KOPT-K1 (cell line): Measurements from ENCODE around the gene FBP1.
"Not testable (repeated sequence)": the region's sequence is repeated elsewhere in the genome, so short reads cannot be mapped to it uniquely, and the experiment has no call there.

Experiments used
- H3K27ac ChIP-seq: fragments of 200-600 bp; sonication (generic); 2 replicates; pipeline ENCODE4 v1.5.1; 2016; ENCODE audit warnings: antibody characterized with exemption, mild to moderate bottlenecking, low read depth, low read length; ENCODE audit not compliant: poor library complexity, severe bottlenecking
- H3K36me3 ChIP-seq: fragments of 200-600 bp; sonication (generic); 2 replicates; pipeline ENCODE4 v1.5.1; 2017; ENCODE audit warnings: antibody characterized with exemption, mild to moderate bottlenecking, low read length, moderate library complexity; ENCODE audit not compliant: insufficient read depth
- H3K9me3 ChIP-seq: fragments of 200-600 bp; sonication (generic); 2 replicates; pipeline ENCODE4 v1.5.1; 2017; ENCODE audit warnings: antibody characterized with exemption, low read length, mild to moderate bottlenecking; ENCODE audit not compliant: insufficient read depth, poor library complexity, severe bottlenecking

The FBP1 gene

DNA sequence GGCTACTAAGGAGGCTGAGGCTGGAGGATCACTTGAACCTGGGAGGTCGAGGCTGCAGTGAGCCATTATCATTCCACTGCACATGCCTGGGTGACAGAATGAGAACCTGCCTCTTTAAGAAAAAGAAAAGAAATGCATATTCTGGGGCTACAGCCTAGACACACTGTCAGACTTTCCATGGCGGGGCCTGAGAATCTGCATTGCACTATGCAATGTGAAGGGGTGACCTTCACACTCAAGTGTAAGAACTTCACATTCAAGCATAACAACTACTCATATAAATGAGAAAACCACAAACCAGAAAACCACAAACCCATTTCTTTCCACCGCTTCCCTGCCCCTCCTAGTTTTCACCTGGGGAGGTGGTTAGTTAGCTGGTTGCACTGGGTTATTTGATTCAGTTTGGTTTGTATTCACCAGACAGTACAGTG, 27.7 kb downstream of the FBP1 start:
- Histone ChIP-seq H3K9me3 (no peaks in the 10 kb centered on the region), H3K27ac (no peak overlapping the region), H3K36me3 (no peaks in the 10 kb centered on the region)

DNA sequence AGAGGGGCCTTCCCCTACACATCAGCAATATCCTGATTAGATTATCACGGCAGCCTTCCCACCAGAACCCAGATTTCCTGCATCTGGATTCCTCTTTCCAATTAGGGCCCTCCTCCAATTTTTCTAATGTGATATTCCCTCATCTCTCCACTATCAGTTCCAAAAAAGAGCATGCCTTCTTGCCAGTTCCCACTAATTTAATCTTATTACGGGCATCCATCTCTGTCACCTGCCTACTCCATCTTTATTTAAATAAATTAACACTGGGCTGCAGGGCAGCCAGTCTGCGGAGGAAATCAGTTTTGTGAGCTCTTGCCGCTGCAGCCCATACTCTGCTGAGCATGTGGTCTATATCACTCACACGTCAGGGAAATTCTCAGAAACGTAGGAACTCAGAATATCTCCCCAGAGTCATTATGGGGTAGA, 29.1 kb downstream of the FBP1 start:
- no peak overlapping the region for H3K27ac ChIP-seq
- no peaks in the 10 kb centered on the region for H3K36me3 ChIP-seq
- H3K9me3 ChIP-seq = no peaks in the 10 kb centered on the region

DNA sequence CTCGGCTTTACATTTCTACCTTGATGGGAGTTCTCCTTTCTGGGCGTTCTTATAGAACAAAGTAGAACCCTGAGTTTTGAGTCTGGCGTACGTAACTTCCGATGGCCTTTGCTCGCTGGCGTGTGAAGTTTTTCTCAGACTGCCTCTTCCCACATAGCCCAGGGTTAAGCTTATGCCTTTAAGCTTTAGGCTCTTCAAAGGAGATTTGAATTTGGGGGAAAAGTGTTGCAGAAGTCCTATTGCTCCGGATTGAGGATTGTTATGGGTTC, 32.0 kb downstream of the FBP1 start:
- no peaks in the 10 kb centered on the region for H3K9me3 ChIP-seq
- H3K36me3 ChIP-seq = no peaks in the 10 kb centered on the region
- H3K27ac ChIP-seq = no peak overlapping the region

DNA sequence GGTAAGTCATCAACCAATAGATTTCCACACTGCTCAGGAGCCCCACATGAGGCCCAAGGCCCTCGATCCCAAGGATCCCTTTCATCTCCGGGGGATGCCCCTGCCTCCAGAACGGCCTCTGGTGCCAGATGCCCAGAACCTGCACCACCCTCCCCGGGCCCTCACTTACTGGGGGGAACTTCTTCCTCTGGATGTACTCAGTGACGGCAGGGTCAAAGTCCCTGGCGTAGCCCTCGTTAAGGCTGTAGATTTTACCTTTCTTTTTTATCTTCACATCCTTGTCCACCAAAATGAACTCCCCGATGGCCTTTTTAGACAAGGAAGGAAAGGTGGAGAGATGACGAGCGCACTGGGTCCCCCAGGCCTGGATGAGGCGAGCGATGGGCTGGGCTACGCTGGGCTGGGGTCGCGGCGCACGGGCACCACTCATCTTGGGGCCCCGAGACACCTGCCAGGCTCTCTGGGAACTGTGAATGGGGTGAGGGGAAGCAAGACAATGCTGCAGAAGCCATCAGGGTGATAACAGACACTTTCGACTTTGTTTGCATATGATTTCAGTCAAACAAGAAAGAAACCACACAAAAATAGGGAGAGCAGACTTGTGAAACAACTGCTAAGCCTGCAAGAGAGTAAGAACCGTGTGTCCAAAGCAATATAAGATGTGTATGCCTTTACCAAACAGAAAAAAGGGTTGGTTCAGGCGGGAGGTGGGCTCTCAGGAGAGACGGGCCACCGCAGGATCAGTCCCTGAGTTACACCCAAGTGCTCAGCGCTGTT, 32.5 kb downstream of the FBP1 start:
- no peaks in the 10 kb centered on the region for H3K36me3 ChIP-seq
- H3K9me3 ChIP-seq = no peaks in the 10 kb centered on the region
- no peak overlapping the region for H3K27ac ChIP-seq

DNA sequence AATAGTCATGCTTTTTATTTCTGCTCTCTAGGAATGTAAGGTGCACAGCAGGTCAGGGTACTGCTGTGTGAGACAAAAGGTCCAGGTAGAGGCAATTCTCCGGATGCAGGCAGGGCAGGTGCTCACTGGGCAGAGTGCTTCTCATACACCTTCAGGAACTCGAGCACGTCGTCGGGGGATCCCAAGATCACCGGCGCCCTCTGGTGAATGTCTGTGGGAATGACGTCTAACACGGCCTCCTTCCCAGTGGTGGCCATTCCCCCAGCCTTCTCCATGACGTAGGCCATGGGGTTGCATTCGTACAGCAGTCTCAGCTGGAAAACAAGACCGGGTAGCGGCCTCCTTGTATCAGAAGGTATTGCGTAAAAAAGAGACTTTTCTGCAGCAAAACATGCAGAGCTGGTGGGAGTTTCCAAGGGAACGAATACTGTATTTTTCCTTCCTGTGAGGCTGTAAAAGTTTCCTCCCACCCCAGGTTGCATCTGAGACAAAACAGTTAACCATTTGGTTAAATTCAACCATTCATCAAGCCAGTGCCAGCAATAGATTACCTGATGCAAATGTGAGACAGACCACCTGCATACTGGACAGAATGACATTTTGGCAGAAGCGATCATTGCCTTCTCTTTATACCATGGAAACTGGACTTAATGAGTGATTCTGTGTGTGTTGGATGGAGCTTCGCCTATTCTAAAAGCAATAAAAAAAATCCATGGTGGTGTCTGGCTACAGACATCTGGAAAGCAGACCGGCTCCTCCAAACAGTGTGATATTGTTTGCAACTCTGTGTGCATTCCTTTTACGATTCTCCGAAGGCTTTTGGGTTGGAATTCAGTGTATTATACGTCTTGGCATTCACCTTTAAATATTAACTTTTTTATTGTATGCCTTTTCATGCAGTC, 35.8 kb downstream of the FBP1 start:
- Histone ChIP-seq H3K9me3 (no peaks in the 10 kb centered on the region), H3K27ac (no peak overlapping the region), H3K36me3 (no peaks in the 10 kb centered on the region)

DNA sequence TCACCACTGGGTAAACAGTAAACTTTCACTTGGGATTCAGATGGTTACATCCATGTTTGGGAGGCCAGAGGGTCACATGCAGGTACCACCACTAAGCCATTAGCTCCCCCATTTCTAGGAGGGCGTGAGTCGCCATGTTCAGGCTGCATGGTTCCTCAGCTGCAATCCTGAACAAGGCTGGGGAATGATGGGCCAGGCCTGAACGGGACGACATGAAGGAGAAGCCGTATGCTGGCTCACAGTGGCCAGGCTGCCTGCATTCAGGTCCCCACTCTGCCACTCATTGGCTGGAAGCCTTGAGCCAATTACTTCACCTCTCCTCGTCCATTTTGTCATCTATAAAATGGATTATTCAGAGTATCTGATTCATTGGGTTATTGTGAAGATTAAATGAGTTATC, 36.7 kb downstream of the FBP1 start:
- H3K36me3 ChIP-seq = no peaks in the 10 kb centered on the region
- H3K9me3 ChIP-seq = no peaks in the 10 kb centered on the region
- H3K27ac ChIP-seq = no peak overlapping the region

DNA sequence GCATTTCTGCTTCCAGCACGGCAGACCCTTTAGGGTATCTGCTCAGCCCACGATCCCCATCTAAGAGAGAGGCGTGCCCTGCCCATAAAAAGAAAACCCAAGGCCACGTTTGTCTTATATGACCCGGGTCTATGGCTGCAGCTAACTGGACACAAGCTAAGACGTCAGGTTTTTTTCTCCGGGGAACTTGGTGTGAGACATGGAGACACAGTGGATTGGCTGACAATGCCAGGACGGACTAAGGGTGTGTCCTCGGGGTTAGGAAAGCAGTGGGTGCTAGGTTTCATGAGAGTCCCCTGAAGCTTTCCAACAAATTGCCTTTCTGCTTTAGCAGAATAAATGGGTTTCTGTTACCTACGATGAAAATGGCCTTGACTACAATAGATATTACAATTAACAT, 38.6 kb downstream of the FBP1 start:
- Histone ChIP-seq H3K36me3 (no peaks in the 10 kb centered on the region), H3K9me3 (no peaks in the 10 kb centered on the region), H3K27ac (no peak overlapping the region)

DNA sequence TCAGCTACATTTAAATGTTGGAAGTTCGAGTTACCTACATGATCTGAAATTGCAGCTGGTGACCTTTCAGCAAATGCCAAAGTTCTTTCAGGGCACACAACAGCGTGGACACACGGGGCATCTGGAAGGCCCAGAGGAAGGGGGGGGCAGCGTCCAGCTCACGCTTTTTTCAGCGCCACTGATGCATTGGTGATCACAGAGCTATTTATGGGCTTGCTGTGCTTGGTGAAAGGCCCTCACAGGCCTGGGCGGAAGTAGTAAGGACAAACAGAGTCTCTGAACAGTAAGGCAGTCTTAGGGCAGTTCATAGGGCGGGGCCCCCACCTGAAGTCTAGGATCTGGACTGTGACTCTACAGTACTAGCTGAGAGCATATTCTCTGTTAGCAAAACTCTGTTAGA, 39.1 kb downstream of the FBP1 start:
- no peaks in the 10 kb centered on the region for H3K9me3 ChIP-seq
- H3K36me3 ChIP-seq = no peaks in the 10 kb centered on the region
- no peak overlapping the region for H3K27ac ChIP-seq

DNA sequence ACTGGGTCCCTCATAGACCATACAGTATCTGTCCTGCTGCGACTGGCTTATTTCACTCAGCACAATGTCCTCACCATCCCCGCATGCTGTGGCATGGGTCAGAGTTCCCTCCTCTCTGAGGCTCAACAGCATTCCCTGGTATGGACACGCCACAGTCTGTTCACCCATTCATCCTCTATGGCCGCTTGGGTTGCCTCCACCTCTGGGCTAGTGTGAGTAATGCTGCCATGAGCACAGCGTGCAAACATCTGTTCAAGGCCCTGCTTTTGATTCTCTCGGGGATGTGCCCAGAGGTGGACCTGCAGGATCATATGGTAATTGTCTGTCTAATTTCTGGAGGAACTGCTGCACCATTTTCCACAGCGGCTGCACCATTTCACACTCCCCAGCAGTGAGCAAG, 40.2 kb downstream of the FBP1 start:
- Histone ChIP-seq H3K27ac (no peak overlapping the region), H3K36me3 (no peaks in the 10 kb centered on the region), H3K9me3 (no peaks in the 10 kb centered on the region)

DNA sequence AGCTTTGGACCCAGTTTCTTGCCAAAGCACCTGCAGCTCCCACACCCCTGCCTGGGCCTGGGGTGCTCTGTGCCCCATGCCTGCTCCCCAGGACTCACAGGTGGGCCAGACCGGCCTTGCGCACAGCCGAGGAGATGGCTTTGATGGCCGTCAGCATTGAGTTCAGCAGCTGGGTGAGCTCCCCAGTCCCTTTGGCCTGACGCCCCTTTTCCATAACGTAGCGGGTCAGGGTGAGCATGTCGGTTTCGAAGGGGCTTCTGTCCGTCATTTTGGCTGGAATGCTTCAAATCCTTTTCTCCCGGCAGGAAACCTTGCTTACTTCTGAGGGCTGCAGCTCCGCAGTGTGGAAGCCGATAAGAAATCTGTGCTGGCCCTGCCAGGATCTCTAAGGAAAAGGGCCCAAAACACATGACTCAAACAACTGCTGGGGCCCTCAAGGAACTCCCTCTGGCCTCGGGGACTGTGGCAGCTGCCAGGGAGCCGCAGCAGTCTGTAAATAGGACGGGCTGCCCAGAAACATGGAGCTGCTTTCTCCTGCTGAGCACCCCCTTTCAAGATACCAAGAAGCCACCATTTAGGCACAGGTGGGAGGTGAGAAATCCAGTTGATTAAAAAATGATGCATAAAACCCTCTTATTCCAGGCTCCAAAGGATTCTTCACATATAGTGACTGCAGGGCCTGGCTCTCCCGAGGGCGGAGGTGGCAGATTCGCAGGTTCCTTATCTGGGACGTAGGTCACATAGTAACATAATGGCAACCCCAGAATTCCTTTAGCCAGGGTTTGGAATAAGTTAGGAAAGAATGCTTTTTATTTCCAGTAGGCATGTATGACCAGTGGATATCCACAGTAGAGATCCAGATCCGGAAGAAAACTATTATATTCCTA, 45.6 kb downstream of the FBP1 start, which contains the start of gene FBP2:
Gene FBP2 (minus strand): TSS at position 366 of the 887 bp plus-strand sequence. CDS start 98 bp downstream, at position 268.
- Histone ChIP-seq H3K27ac (no peak within 1 kb of the TSS), H3K9me3 (no peaks in the 10 kb centered on the region), H3K36me3 (no peaks in the 10 kb centered on the region)

DNA sequence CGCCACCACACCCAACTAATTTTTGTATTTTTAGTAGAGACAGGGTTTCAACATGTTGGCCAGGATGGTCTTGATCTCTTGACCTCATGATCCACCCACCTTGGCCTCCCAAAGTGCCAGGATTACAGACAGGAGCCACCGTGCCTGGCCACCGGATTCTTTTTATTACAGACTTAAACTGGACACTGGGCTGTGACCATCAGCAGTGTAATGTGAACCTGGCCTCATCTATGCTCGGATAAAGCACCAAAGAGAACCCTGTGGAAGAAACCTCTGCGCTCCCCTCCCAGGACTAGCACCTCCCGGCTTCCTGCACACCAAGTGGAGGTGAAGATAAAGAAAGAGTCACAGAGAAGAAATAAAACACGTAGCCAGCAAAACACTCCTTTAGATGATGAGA, 46.6 kb downstream of the FBP1 start:
- H3K36me3 ChIP-seq = not testable (repeated sequence)

DNA sequence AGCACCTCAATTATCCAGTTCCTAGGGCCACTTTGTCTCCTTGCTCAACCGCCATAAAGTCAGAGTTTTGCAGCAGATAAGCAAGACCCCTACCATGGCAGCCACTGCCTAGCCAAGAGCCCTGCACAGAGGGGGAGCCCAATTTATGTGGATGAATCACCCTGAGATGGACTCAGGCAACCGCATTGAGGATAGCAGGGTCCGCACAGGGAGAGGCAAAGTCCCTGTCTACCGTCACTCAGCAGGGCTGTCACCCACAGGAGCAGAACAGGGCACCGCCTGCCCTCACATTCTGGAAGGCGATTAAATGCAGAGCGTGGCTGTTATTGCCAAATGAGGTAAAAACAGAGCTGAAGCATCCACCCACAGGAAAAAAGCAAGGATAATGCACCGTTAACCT, 47.4 kb downstream of the FBP1 start:
- Histone ChIP-seq H3K27ac (no peak overlapping the region), H3K36me3 (no peaks in the 10 kb centered on the region)

More for the DNA sequence above, 46.6 kb downstream of the FBP1 start:
- H3K27ac ChIP-seq, H3K9me3 ChIP-seq: not testable (repeated sequence)

DNA sequence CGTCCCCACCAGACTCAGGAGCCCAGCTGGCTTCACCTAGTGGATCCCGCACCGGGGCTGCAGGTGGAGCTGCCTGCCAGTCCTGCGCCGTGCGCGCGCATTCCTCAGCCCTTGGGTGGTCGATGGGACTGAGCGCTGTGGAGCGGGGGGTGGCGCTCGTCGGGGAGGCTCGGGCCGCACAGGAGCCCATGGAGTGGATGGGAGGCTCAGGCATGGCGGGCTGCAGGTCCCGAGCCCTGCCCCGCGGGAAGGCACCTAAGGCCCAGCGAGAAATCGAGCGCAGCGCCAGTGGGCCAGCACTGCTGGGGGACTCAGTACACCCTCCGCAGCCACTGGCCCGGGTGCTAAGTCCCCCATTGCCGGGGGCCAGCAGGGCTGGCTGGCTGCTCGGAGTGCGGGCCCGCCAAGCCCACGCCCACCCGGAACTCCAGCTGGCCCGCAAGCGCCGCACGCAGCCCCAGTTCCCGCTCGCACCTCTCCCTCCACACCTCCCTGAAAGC, 48.2 kb downstream of the FBP1 start:
- not testable (repeated sequence) for H3K36me3 ChIP-seq, H3K27ac ChIP-seq, H3K9me3 ChIP-seq

More for the DNA sequence above, 47.4 kb downstream of the FBP1 start:
- no peaks in the 10 kb centered on the region for H3K9me3 ChIP-seq

DNA sequence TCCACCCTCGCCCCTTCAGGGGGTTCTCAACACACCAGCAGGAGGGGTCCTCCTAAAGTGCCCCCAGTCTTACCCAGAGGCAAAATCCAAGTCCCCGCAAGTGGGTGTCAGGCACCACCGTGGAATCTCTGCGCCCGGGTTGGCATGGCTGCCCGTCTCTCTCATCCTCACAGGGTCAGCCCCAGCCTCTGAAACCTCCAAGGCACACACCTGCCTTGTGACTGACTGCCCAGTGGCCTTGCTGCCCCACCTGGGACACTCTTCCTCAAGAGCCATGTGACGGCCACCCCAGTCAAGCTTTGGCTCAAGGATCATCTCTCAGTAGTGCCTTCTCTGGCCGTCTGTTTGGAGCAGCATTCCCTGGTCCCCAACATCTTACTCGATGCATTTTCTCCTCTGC, 50.6 kb downstream of the FBP1 start:
- no peaks in the 10 kb centered on the region for H3K9me3 ChIP-seq
- H3K27ac ChIP-seq = no peak overlapping the region
- no peaks in the 10 kb centered on the region for H3K36me3 ChIP-seq

DNA sequence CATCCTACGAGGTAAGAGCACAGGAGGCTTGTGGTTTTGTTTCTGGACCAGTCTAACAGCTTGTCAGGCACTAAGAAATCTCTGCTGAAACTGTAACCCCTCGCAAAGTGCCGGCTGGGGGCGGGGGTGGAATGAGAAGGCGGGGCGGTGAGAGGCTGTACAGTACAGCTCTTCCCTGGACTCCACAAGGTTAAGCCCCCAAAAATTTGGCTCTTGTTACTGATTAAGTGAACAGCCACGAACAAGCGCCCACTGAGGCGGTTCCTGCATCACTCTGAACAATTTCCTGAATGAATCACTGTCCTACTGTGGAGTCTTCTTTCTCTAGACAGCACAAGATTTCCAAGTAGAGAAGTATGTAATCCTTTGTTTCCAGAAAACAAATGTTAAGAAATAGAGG, 52.5 kb downstream of the FBP1 start:
- H3K27ac ChIP-seq = no peak overlapping the region
- no peaks in the 10 kb centered on the region for H3K36me3 ChIP-seq
- no peaks in the 10 kb centered on the region for H3K9me3 ChIP-seq
